ENCODE data around the gene GAB3. TPM values are rescaled to one million over a fixed set of nuclear protein-coding genes. Genes with fewer than 3 reads are reported as not detected.

GAB3 gene
- 0.37 to 1.3 TPM (median 0.67 TPM) in 5 replicates for total RNA-seq (2022; extraction: Qiagen RNA extraction)

GRCh38 chrX:154750301-154751202, at the start of gene GAB3:
GAB3 (minus strand) TSS chrX:154751077; CDS start chrX:154751025, 52 bp downstream.

GRCh38 chrX:154762537-154763296, 11.8 kb upstream of the GAB3 start, which contains the start of gene DKC1:
DKC1 (plus strand) TSS chrX:154762864; CDS start chrX:154762966, 102 bp downstream.

GRCh38 chrX:154653413-154653812, 97.5 kb downstream of the GAB3 start, which contains the start of gene CTAG2:
CTAG2 (minus strand) TSS chrX:154653579; CDS start chrX:154653515, 64 bp downstream.

Other genes starting within 250 kb of the GAB3 start
- gene FAM3A, start 234.8 kb downstream of the GAB3 start, total RNA-seq (2022; extraction: Qiagen RNA extraction) = 30.7 to 48.5 TPM (median 45.5 TPM) in 5 replicates
- gene G6PD, start 204.2 kb downstream of the GAB3 start, total RNA-seq (2022; extraction: Qiagen RNA extraction) = 1,294 to 1,535 TPM (median 1,398 TPM) in 5 replicates
- gene IKBKG, start 203.5 kb downstream of the GAB3 start, total RNA-seq (2022; extraction: Qiagen RNA extraction) = 34.5 to 47.0 TPM (median 43.8 TPM) in 5 replicates
- gene CTAG1A, start 165.9 kb downstream of the GAB3 start, total RNA-seq (2022; extraction: Qiagen RNA extraction) = not detected in 5 replicates
- not detected in 5 replicates for gene CTAG1B, start 131.8 kb downstream of the GAB3 start, total RNA-seq (2022; extraction: Qiagen RNA extraction)
- gene CTAG2, start 97.5 kb downstream of the GAB3 start, total RNA-seq (2022; extraction: Qiagen RNA extraction) = not detected in 5 replicates
- gene DKC1, start 11.8 kb upstream of the GAB3 start, total RNA-seq (2022; extraction: Qiagen RNA extraction) = 148 to 191 TPM (median 154 TPM) in 5 replicates
- 16.0 to 17.7 TPM (median 16.4 TPM) in 5 replicates for gene MPP1, start 54.4 kb upstream of the GAB3 start, total RNA-seq (2022; extraction: Qiagen RNA extraction)
- not detected in 5 replicates for gene SMIM9, start 83.6 kb upstream of the GAB3 start, total RNA-seq (2022; extraction: Qiagen RNA extraction)
- 60.9 to 97.0 TPM (median 93.1 TPM) in 5 replicates for gene F8A1, start 135.3 kb upstream of the GAB3 start, total RNA-seq (2022; extraction: Qiagen RNA extraction)